Measurements from ENCODE around the gene PLEKHM3.

The PLEKHM3 gene

DNA sequence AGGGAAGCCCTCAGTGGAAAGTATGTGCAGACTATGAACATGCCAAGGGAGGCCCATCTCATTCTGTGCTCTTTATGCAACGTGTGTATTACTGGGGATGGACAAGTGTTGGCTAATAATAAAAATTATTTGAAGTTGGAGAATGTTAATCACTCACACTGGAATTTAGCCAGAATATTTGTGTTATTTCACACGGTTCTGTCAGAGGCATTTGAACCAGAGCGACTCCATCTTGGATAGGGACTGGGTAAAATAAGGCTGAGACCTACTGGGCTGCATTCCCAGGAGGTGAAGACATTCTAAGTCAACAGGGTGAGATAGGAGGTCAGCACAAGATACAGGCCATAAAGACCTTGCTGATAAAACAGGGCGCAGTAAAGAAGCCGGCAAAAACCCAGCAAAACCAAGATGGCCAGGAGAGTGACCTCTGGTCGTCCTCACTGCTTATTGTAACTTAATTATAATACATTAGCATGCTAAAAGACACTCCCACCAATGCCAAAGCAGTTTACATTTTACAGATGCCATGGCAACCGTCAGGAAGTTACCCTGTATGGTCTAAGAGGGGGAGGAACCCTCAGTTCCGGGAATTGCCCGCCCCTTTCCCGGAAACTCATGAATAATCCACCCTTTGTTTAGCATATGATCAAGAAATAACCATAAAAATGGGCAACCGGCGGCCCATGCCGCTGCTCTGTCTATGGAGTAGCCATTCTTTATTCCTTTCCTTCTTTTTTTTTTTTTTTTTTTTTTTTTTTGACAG is 253.1 kb downstream of the PLEKHM3 start:
- DNase-seq (ENCODE audit: low read depth in 2 of 2), result peak; percentile 51 to 59
- no peak overlapping the region for H3K4me3 ChIP-seq (replicated peaks in 1 of 2; ENCODE audit: low read depth in 2 of 2, low read length in 2 of 2)
- TF ChIP-seq, protein P1, sequence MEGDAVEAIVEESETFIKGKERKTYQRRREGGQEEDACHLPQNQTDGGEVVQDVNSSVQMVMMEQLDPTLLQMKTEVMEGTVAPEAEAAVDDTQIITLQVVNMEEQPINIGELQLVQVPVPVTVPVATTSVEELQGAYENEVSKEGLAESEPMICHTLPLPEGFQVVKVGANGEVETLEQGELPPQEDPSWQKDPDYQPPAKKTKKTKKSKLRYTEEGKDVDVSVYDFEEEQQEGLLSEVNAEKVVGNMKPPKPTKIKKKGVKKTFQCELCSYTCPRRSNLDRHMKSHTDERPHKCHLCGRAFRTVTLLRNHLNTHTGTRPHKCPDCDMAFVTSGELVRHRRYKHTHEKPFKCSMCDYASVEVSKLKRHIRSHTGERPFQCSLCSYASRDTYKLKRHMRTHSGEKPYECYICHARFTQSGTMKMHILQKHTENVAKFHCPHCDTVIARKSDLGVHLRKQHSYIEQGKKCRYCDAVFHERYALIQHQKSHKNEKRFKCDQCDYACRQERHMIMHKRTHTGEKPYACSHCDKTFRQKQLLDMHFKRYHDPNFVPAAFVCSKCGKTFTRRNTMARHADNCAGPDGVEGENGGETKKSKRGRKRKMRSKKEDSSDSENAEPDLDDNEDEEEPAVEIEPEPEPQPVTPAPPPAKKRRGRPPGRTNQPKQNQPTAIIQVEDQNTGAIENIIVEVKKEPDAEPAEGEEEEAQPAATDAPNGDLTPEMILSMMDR (IDR thresholded peaks at IDR 0.05; ENCODE audit: low read depth, low read length), result no peak

DNA sequence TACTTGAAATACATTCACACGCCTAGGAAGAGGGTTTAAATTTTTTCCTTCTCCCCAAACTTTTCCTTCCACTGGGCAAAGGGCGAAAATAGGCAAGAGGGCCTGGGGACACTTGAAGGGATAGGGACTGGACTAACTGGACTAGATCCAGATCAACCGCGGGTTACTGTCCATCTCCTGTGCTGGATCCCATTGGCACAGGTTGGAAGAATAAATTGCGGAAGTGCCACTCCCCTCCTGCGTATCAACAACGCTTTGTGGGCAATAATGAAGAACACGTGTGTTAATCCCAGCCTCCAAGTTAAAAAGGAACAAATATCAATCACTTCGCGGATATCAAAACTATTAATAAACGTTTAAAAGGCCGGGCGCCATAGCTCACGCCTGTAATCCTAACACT is 253.9 kb downstream of the PLEKHM3 start:
- TF ChIP-seq, protein P1 (IDR thresholded peaks at IDR 0.05; ENCODE audit: low read depth, low read length), result no peak
- H3K4me3 ChIP-seq (replicated peaks in 1 of 2; ENCODE audit: low read depth in 2 of 2, low read length in 2 of 2), result no peak overlapping the region
- no peak for DNase-seq (ENCODE audit: low read depth in 2 of 2)
